CD4-positive, CD25-positive, alpha-beta regulatory T cell (primary cell): ENCODE measurements around the gene CPXM2. TPM values are rescaled to one million over a fixed set of nuclear protein-coding genes. Genes with fewer than 3 reads are reported as not detected.

Experiments
- ATAC-seq, 2 donors: fragments of 150-1000 bp; cut with Tn5 transposase; one replicate each; pipeline ENCODE4 v1.10.0; 2021; ENCODE audit warnings: low read depth in 2 of 2, moderate number of reproducible peaks in 2 of 2, moderate library complexity in 1 of 2
- DNase-seq, 3 donors: peaks; one replicate each; pipeline versions ENCODE4 v3.0.0 to v3.0.0-alpha.2; 2012 to 2022; ENCODE audit warnings: mixed read lengths in 1 of 3
- H3K27ac ChIP-seq: one replicate; pipeline ENCODE4 v1.7.0; 2013; ENCODE audit warnings: mild to moderate bottlenecking, low read length; ENCODE audit not compliant: insufficient read depth, poor library complexity, severe bottlenecking
- H3K27me3 ChIP-seq: one replicate; pipeline ENCODE4 v1.7.0; 2013; ENCODE audit warnings: low read length; ENCODE audit not compliant: control insufficient read depth, insufficient read depth
- H3K36me3 ChIP-seq: one replicate; pipeline ENCODE4 v1.7.0; 2013; ENCODE audit warnings: mild to moderate bottlenecking, low read length, moderate library complexity; ENCODE audit not compliant: control insufficient read depth, insufficient read depth
- H3K4me1 ChIP-seq: 2 replicates; pipeline ENCODE4 v1.7.0; 2013; ENCODE audit warnings: mild to moderate bottlenecking, low read length; ENCODE audit not compliant: insufficient read depth, control insufficient read depth, poor library complexity, severe bottlenecking
- H3K4me3 ChIP-seq: one replicate; pipeline ENCODE4 v1.7.0; 2013; ENCODE audit warnings: low read depth, mild to moderate bottlenecking, low read length, moderate library complexity
- H3K9me3 ChIP-seq, 2 experiments: 1 replicate in 1 of 2; 2 replicates in 1 of 2; pipeline ENCODE4 v1.7.0; 2013; ENCODE audit warnings: low read length in 2 of 2, mild to moderate bottlenecking in 1 of 2, moderate library complexity in 1 of 2; ENCODE audit not compliant: control insufficient read depth in 2 of 2
- H3K27ac Mint-ChIP-seq, 3 donors: one replicate each; pipeline ENCODE4 v1.8.0; 2020 to 2022; ENCODE audit warnings: mild to moderate bottlenecking in 3 of 3, mixed read lengths in 3 of 3, moderate library complexity in 2 of 3
- H3K27me3 Mint-ChIP-seq: one replicate; pipeline ENCODE4 v1.8.0; 2022; ENCODE audit warnings: mild to moderate bottlenecking, mixed read lengths
- H3K36me3 Mint-ChIP-seq: one replicate; pipeline ENCODE4 v1.8.0; 2020; ENCODE audit warnings: mixed read lengths
- H3K4me1 Mint-ChIP-seq, 4 donors: one replicate each; pipeline ENCODE4 v1.8.0; 2020 to 2022; ENCODE audit warnings: mixed read lengths in 4 of 4, mild to moderate bottlenecking in 1 of 4
- H3K4me3 Mint-ChIP-seq, 4 donors: one replicate each; pipeline ENCODE4 v1.8.0; 2020 to 2022; ENCODE audit warnings: mild to moderate bottlenecking in 4 of 4, mixed read lengths in 4 of 4, moderate library complexity in 3 of 4
- H3K9me3 Mint-ChIP-seq, 7 donors: one replicate each; pipeline ENCODE4 v1.8.0; 2020 to 2022; ENCODE audit warnings: mixed read lengths in 7 of 7, mild to moderate bottlenecking in 3 of 7, moderate library complexity in 2 of 7
- polyA plus RNA-seq, 4 donors: library from polyadenylated mRNA; unstranded; fragments of 300-500 nt; fragmentation: Illumina TruSeq; gene quantifications; one replicate each; pipeline ENCODE4 v1.2.3, GENCODE V29; 2021
- total RNA-seq: library from RNA; stranded (reverse); gene quantifications from one replicate; pipeline ENCODE4 v1.2.3, GENCODE V29; 2022

CPXM2 gene
- total and polyA plus RNA-seq, 5 donors from 2014 or later, result not detected

GRCh38 chr10:123882681-123883445, 8.7 kb downstream of the CPXM2 start:
- peaks cover 0 to 1% (median 0%) of the 10 kb centered on the region in 7 donors for H3K9me3 Mint-ChIP-seq
- Histone ChIP-seq H3K4me3 (no peak overlapping the region), H3K27ac (no peak overlapping the region), H3K27me3 (no peaks in the 10 kb centered on the region), H3K36me3 (no peaks in the 10 kb centered on the region), H3K9me3 (no peaks in the 10 kb centered on the region), H3K4me1 (no peaks in the 10 kb centered on the region)
- DNase-seq (no peak), ATAC-seq (no peak)
- no peaks in the 10 kb centered on the region for H3K27me3 Mint-ChIP-seq
- no peak overlapping the region for H3K4me3 Mint-ChIP-seq
- H3K27ac Mint-ChIP-seq, result no peak overlapping the region
- no peaks in the 10 kb centered on the region for H3K4me1 Mint-ChIP-seq
- H3K36me3 Mint-ChIP-seq, result no peaks in the 10 kb centered on the region

GRCh38 chr10:123882177-123882576, 9.4 kb downstream of the CPXM2 start:
- ATAC-seq (no peak), DNase-seq (no peak)
- Histone ChIP-seq H3K27me3 (no peaks in the 10 kb centered on the region), H3K4me3 (no peak overlapping the region), H3K9me3 (no peaks in the 10 kb centered on the region), H3K4me1 (no peaks in the 10 kb centered on the region), H3K36me3 (no peaks in the 10 kb centered on the region), H3K27ac (no peak overlapping the region)
- H3K4me3 Mint-ChIP-seq, result no peak overlapping the region
- no peaks in the 10 kb centered on the region for H3K36me3 Mint-ChIP-seq
- H3K27me3 Mint-ChIP-seq, result no peaks in the 10 kb centered on the region
- peaks cover 0 to 4% (median 0%) of the 10 kb centered on the region in 7 donors for H3K9me3 Mint-ChIP-seq
- no peak overlapping the region for H3K27ac Mint-ChIP-seq
- no peaks in the 10 kb centered on the region for H3K4me1 Mint-ChIP-seq

DNA sequence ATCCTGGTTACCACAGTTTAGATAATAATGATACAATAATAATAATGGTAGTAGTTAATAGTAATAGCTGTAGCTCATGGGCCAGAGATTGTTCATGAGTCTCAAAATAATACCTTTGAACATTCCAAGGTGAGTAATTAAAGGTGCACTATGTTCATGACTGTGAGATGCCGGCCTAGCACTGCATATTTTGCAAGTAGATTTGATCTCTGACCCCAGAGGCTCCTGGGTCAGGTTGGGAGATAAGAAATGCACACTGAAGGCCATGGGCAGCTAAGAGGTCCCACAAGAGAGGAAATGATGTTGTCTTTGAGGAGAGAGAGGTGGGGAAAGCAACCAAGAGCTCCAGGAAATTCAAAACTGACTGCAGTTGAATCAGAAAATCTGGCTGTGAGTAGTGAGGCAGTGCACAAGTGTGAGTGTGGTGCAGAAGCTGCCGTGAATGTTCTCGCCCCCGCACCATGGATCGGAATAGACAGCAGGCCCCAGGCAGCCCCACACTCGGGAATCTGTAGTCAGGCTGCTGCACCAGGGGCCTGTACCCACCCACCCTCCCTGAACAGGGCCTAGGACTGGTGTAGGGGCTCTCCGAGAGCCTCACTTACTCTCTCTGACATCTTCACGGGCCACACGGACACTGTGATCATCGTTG, 11.9 kb downstream of the CPXM2 start:
- Mint-ChIP-seq H3K4me1 (no peaks in the 10 kb centered on the region), H3K4me3 (no peak overlapping the region), H3K9me3 (peaks cover 0 to 4% (median 0%) of the 10 kb centered on the region in 7 donors), H3K27ac (no peak overlapping the region), H3K36me3 (no peaks in the 10 kb centered on the region), H3K27me3 (no peaks in the 10 kb centered on the region)
- Histone ChIP-seq H3K36me3 (no peaks in the 10 kb centered on the region), H3K4me1 (no peaks in the 10 kb centered on the region), H3K4me3 (no peak overlapping the region), H3K27ac (no peak overlapping the region), H3K27me3 (no peaks in the 10 kb centered on the region), H3K9me3 (no peaks in the 10 kb centered on the region)
- DNase-seq (no peak), ATAC-seq (no peak)

DNA sequence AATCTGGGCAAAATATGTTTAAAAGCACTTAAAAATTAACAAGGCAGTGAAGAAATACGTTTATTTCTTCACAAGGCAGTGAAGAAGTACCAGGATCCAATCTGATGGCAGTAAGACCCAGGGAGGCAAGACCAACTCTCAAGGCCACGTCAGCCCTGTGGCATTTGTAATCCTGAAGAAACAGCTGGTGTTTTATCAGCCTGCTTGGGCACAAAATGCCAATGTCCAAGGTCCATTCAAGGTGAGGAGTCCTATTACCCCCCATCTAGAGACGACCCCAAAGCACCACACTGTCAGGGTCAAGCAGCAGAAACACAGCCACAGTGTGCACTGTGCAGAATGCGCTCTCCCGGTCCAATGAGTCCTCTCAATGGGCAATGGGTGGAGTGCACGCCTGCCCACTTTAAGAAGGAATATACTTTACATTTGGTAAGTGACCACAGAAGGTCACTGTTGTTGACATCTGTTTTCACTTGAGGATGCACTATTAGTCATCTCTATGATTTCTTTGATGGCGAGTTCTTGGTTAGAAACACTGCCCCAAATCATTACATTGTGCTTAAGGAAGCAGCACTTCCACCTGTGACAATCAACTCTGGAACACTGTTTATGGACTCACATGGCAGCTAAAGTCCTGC, 12.8 kb downstream of the CPXM2 start:
- Histone ChIP-seq H3K27ac (no peak overlapping the region), H3K36me3 (no peaks in the 10 kb centered on the region), H3K9me3 (no peaks in the 10 kb centered on the region), H3K4me1 (no peaks in the 10 kb centered on the region), H3K4me3 (no peak overlapping the region), H3K27me3 (no peaks in the 10 kb centered on the region)
- ATAC-seq, result no peak
- H3K9me3 Mint-ChIP-seq, result peaks cover 0 to 4% (median 0%) of the 10 kb centered on the region in 7 donors
- no peak for DNase-seq
- H3K4me1 Mint-ChIP-seq, result no peaks in the 10 kb centered on the region
- H3K27me3 Mint-ChIP-seq, result no peaks in the 10 kb centered on the region
- H3K4me3 Mint-ChIP-seq, result no peak overlapping the region
- H3K27ac Mint-ChIP-seq, result no peak overlapping the region
- no peaks in the 10 kb centered on the region for H3K36me3 Mint-ChIP-seq

- DNase-seq (no peak), ATAC-seq (no peak)
- Mint-ChIP-seq H3K4me3 (no peak overlapping the region), H3K36me3 (no peaks in the 10 kb centered on the region), H3K27ac (no peak overlapping the region), H3K27me3 (no peaks in the 10 kb centered on the region), H3K4me1 (no peaks in the 10 kb centered on the region), H3K9me3 (peaks cover 0 to 1% (median 0%) of the 10 kb centered on the region in 7 donors)
- Histone ChIP-seq H3K9me3 (no peaks in the 10 kb centered on the region), H3K4me1 (no peaks in the 10 kb centered on the region), H3K4me3 (no peak overlapping the region), H3K36me3 (no peaks in the 10 kb centered on the region), H3K27me3 (no peaks in the 10 kb centered on the region), H3K27ac (no peak overlapping the region)
These were observed 21.3 kb downstream of the CPXM2 start for GRCh38 chr10:123870260-123870659.

DNA sequence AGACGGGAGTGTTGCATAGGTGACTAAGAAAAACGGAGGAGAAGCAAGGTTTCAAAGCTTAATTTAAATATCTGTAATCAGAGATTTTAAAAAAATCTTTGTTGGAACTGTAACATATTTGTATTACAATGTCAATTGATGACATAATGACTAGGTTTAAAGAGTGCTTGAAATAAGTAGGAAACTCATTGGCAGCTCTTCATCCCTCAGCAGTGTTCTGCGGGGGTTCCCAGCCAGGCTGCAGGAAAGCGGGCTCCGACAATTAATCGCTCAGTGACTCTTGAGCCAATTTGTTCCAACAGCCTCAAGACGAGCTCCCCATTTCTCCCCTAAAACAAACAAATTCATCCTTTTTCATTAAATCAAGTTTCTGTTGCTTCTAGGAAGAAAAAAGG, 22.6 kb downstream of the CPXM2 start:
- no peaks in the 10 kb centered on the region for H3K36me3 Mint-ChIP-seq

DNA sequence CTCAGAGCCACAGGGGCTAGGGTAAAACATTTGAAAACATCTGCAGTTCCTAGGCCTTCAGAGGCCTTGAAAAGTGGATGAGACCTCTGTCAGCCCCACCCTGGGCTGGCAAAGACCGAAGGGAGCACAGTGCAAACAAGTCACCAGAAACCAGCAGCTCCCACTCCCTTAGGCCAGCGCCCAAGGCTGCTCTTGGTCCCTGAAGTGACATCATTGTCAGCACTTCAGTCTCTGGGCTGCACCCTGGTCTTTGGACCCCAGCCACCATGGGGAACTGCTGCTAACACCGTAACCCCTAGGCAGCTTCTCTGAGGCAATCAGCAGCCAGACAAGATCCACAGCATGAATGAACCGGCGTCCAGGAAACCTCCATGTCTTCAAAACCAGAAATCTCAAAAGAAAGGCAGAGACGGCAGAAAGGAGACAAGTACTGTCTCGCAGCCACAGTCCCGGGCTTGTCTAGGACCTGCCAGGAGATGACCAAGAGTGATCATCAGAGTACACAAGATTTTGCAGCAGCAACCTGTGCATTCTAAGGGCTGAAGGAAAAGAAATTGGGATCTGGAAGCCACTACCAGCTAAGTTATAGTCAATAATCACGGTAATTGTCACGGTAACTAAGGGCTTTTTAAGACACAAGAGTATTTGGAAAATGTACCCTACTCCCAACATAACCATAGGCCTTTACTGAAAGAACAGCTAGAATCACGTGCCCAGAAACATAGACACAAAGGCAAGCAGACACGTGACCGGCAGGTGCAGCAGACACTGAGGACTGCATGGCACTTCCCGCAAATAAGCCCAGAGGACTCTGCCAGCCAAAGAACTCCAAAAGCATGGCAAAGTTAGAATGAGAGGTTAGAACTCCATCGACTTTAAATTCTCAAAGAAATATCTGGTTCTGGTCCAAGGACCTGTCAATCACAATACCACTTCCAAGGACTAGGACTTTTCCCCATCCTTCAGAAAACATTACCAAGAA, 23.3 kb downstream of the CPXM2 start:
- Histone ChIP-seq H3K27ac (no peak overlapping the region), H3K4me1 (no peaks in the 10 kb centered on the region), H3K36me3 (no peaks in the 10 kb centered on the region), H3K27me3 (no peaks in the 10 kb centered on the region), H3K9me3 (no peaks in the 10 kb centered on the region), H3K4me3 (no peak overlapping the region)
- Mint-ChIP-seq H3K9me3 (peaks cover 0 to 1% (median 0%) of the 10 kb centered on the region in 7 donors), H3K27me3 (no peaks in the 10 kb centered on the region), H3K27ac (no peak overlapping the region), H3K36me3 (no peaks in the 10 kb centered on the region), H3K4me3 (no peak overlapping the region), H3K4me1 (no peaks in the 10 kb centered on the region)
- no peak for DNase-seq
- ATAC-seq, result no peak

More for the DNA sequence above, 22.6 kb downstream of the CPXM2 start:
- Mint-ChIP-seq H3K27ac (no peak overlapping the region), H3K27me3 (no peaks in the 10 kb centered on the region), H3K4me3 (no peak overlapping the region), H3K9me3 (peaks cover 0 to 1% (median 0%) of the 10 kb centered on the region in 7 donors), H3K4me1 (no peaks in the 10 kb centered on the region)
- Histone ChIP-seq H3K36me3 (no peaks in the 10 kb centered on the region), H3K9me3 (no peaks in the 10 kb centered on the region), H3K4me1 (no peaks in the 10 kb centered on the region), H3K27me3 (no peaks in the 10 kb centered on the region), H3K4me3 (no peak overlapping the region), H3K27ac (no peak overlapping the region)
- ATAC-seq (no peak), DNase-seq (no peak)
